Measurements from ENCODE around the gene CDK18. TPM values are rescaled to one million over a fixed set of nuclear protein-coding genes. Genes with fewer than 3 reads are reported as not detected.

The CDK18 gene
- polyA plus RNA-seq, 1 donor from 2014 or later: not detected

DNA sequence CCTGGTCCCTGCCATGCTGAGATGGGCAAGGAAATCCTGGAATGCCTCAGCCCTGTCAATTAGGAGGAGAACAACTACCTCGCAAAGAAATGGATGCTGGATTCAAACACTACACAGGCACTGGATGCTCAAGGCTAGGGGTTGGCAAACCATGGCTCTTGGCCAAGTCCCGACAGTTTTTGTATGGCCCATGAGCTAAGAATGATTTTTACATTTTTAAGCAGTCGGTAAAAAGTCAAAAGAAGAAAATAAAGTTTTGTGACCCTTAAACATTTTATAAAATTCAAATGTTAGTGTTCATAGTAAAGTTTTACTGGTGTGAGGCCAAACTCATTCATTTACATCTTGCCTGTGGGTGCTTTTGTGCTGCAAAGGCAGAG lies 6.5 kb downstream of the CDK18 start:
- no peaks in the 10 kb centered on the region for H3K36me3 ChIP-seq (ENCODE audit: insufficient read depth, low read length)
- H3K27ac ChIP-seq (ENCODE audit: low read length): no peak overlapping the region

DNA sequence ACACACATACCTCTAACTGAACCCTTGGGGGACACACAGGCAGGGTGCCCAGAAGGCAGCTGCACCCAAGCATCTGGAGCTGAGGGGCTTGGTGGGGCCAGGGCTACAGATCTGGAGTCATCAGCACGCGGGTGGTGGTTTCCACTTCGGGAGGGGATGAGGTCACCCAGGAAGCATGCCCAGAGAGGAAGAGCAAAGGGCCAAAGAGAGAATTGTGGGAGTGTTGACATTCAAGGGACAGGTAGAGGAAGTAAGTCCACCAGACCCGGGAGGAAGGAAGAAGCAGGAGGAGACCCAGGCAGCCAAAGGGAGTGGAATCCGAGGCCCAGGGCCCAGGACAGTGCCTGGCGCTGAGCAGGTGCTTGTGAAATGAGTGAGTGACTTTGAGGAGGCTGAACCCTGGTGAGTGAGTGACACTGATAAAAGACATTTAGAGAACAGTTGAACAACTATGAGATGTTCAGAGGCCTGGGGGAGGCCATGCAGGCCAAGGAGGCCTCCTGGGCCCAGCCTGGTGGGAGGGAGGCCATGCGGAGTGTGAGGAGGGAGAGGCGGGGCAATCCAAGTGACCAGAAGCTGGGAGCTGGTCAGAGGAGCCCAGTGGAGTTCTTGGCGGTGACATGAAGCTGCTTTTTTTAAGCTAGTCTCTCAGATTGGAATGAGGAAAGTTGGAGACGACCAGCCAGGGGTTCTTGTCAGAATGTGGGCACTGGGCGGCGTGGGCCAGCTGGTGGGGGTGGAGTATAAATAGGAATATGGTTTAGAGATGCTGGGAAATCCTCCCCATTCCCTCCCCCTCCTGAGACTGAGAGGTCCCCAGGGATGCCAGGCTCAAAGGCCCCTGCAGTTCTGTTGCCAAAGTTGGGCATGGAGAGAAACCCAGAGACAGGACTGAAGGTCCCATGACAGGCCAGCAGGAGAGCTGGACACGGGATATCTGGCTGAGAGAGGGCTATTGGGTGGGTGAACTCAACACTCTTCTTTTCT lies 7.9 kb downstream of the CDK18 start:
- Histone ChIP-seq H2AFZ (ENCODE audit: low read depth, low read length) (no peak overlapping the region), H4K20me1 (ENCODE audit: insufficient read depth) (no peaks in the 10 kb centered on the region), H3K4me3 (ENCODE audit: low read length) (no peak overlapping the region), H3K79me2 (replicated peaks; ENCODE audit: insufficient read depth, low read length) (no peaks in the 10 kb centered on the region), H3K4me2 (ENCODE audit: low read length) (no peak overlapping the region), H3K27ac (ENCODE audit: low read length) (no peak overlapping the region), H3K9ac (ENCODE audit: low read length) (no peak overlapping the region), H3K9me3 (ENCODE audit: low read length) (no peaks in the 10 kb centered on the region), H3F3A (ENCODE audit: insufficient read depth, low read length, poor library complexity, severe bottlenecking) (no peaks in the 10 kb centered on the region), H3K9me2 (ENCODE audit: insufficient read depth, low read length) (no peaks in the 10 kb centered on the region), H3K27me3 (ENCODE audit: insufficient read depth, low read depth, low read length) (no peaks in the 10 kb centered on the region), H3K36me3 (ENCODE audit: insufficient read depth, low read length) (no peaks in the 10 kb centered on the region)
- TF ChIP-seq, protein P1, sequence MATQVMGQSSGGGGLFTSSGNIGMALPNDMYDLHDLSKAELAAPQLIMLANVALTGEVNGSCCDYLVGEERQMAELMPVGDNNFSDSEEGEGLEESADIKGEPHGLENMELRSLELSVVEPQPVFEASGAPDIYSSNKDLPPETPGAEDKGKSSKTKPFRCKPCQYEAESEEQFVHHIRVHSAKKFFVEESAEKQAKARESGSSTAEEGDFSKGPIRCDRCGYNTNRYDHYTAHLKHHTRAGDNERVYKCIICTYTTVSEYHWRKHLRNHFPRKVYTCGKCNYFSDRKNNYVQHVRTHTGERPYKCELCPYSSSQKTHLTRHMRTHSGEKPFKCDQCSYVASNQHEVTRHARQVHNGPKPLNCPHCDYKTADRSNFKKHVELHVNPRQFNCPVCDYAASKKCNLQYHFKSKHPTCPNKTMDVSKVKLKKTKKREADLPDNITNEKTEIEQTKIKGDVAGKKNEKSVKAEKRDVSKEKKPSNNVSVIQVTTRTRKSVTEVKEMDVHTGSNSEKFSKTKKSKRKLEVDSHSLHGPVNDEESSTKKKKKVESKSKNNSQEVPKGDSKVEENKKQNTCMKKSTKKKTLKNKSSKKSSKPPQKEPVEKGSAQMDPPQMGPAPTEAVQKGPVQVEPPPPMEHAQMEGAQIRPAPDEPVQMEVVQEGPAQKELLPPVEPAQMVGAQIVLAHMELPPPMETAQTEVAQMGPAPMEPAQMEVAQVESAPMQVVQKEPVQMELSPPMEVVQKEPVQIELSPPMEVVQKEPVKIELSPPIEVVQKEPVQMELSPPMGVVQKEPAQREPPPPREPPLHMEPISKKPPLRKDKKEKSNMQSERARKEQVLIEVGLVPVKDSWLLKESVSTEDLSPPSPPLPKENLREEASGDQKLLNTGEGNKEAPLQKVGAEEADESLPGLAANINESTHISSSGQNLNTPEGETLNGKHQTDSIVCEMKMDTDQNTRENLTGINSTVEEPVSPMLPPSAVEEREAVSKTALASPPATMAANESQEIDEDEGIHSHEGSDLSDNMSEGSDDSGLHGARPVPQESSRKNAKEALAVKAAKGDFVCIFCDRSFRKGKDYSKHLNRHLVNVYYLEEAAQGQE (IDR thresholded peaks at IDR 0.05; ENCODE audit: borderline replicate concordance): no peak
- no peak for TF ChIP-seq CTCF (IDR thresholded peaks at IDR 0.05; ENCODE audit: poor library complexity, severe bottlenecking)
- TF ChIP-seq POLR2AphosphoS5 (IDR thresholded peaks at IDR 0.05): no peak
- no peak for TF ChIP-seq RAD21 (conservative IDR thresholded peaks at IDR 0.05)
- TF ChIP-seq MXI1 (conservative IDR thresholded peaks at IDR 0.05; ENCODE audit: poor library complexity, severe bottlenecking): no peak
- TF ChIP-seq TAF1 (IDR thresholded peaks at IDR 0.05; ENCODE audit: low read depth): no peak
- no peak for TF ChIP-seq EP300 (conservative IDR thresholded peaks at IDR 0.05; ENCODE audit: poor library complexity, severe bottlenecking)
- TF ChIP-seq SMC3 (conservative IDR thresholded peaks at IDR 0.05; ENCODE audit: poor library complexity): no peak
- TF ChIP-seq EZH2 (IDR thresholded peaks at IDR 0.05; ENCODE audit: borderline replicate concordance, insufficient read depth, low read length, poor library complexity, severe bottlenecking): no peak

More for the DNA sequence above, 6.5 kb downstream of the CDK18 start:
- Histone ChIP-seq H3K9me2 (ENCODE audit: insufficient read depth, low read length) (no peaks in the 10 kb centered on the region), H3K4me2 (ENCODE audit: low read length) (no peak overlapping the region), H3K9ac (ENCODE audit: low read length) (no peak overlapping the region), H4K20me1 (ENCODE audit: insufficient read depth) (no peaks in the 10 kb centered on the region), H3F3A (ENCODE audit: insufficient read depth, low read length, poor library complexity, severe bottlenecking) (no peaks in the 10 kb centered on the region), H3K27me3 (ENCODE audit: insufficient read depth, low read depth, low read length) (no peaks in the 10 kb centered on the region), H3K4me3 (ENCODE audit: low read length) (no peak overlapping the region), H2AFZ (ENCODE audit: low read depth, low read length) (no peak overlapping the region), H3K79me2 (replicated peaks; ENCODE audit: insufficient read depth, low read length) (no peaks in the 10 kb centered on the region), H3K9me3 (ENCODE audit: low read length) (no peaks in the 10 kb centered on the region)
- TF ChIP-seq EP300 (conservative IDR thresholded peaks at IDR 0.05; ENCODE audit: poor library complexity, severe bottlenecking) (no peak), SMC3 (conservative IDR thresholded peaks at IDR 0.05; ENCODE audit: poor library complexity) (no peak), POLR2AphosphoS5 (IDR thresholded peaks at IDR 0.05) (no peak), TAF1 (IDR thresholded peaks at IDR 0.05; ENCODE audit: low read depth) (no peak)

Measured in neural cell (in vitro differentiated cells).